ENCODE results near the gene COL9A1. TPM values are rescaled to one million over a fixed set of nuclear protein-coding genes. Genes with fewer than 3 reads are reported as not detected.

COL9A1 gene
- total and polyA plus RNA-seq, 2 of the 8 experiments (the other 6 are each of a cell fraction or from before 2014, with no cell fraction given) = 7.9 to 18.1 TPM

GRCh38 chr6:70272071-70272470 is 30.8 kb downstream of the COL9A1 start (continued):
- no peak for TF ChIP-seq USF2 (IDR thresholded peaks at IDR 0.05; ENCODE audit: low read length)
